ENCODE results near the gene RPS6KA2.

The RPS6KA2 gene

DNA sequence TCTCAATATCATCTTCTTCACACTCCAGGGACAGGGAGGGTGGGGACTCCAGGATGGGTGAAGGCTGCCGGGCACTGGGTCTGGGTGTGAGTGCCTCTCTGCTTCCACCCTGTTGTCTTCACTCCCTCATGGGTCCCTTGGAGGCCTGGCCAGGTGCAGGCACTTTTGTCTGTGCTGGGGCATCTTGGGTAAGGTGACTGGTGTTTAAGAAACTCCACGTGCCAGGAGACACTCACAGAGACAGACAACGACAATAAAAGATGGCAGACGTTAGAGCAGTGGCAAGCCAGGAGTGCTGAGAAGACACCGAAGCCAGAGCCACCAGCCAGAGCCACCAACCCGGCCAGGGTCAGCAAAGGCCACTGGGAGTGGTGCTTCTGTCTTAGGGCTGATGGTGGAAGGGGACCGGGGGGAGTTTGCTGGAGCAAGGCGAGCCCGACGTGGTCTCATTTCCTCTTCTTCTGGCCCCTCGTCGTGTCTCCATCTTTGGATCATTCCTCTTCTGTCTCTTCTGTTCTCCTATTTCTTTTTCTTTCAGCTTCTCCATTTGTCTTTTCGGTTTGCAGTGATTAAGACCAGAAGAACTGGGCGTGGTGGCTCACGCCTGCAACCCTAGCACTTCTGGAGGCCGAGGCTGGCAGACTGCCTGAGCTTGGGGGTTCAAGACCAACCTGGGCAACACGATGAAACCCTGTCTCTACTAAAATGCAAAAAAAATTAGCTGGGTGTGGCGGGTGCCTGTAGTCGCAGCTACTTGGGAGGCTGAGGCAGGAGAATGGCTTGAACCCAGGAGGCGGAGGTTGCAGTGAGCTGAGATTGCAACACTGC is 131.3 kb downstream of the RPS6KA2 start:
- Histone ChIP-seq H2BK12ac (ENCODE audit: low read length) (no peak overlapping the region), H3K14ac (ENCODE audit: low read length) (no peak overlapping the region), H3K23ac (ENCODE audit: low read length) (no peak overlapping the region), H3K36me3 (ENCODE audit: control insufficient read depth in 1 of 2, insufficient read depth in 2 of 2, low read length in 2 of 2) (peaks cover 11 to 20% of the 10 kb centered on the region in 2 experiments), H3K4me1 (ENCODE audit: control insufficient read depth in 1 of 2, insufficient read depth in 2 of 2, low read length in 2 of 2) (peaks cover 3 to 9% of the 10 kb centered on the region in 2 experiments), H3K79me2 (ENCODE audit: control insufficient read depth, insufficient read depth, low read length, poor library complexity) (no peaks in the 10 kb centered on the region), H3K27me3 (ENCODE audit: insufficient read depth, low read length) (no peaks in the 10 kb centered on the region), H4K8ac (ENCODE audit: low read depth, low read length) (no peak overlapping the region), H2AFZ (ENCODE audit: insufficient read depth, low read length, poor library complexity) (no peak overlapping the region), H3K4ac (ENCODE audit: low read depth, low read length) (peak overlapping the region; percentile 8), H2AK5ac (ENCODE audit: low read length) (no peak overlapping the region), H2BK120ac (ENCODE audit: insufficient read depth, low read length, poor library complexity) (no peak overlapping the region), H4K91ac (ENCODE audit: low read depth, low read length) (peak overlapping the region; percentile 5), H2BK5ac (ENCODE audit: low read depth, low read length, poor library complexity) (no peak overlapping the region), H3K79me1 (ENCODE audit: low read length) (peaks cover 3% of the 10 kb centered on the region), H3K9ac (ENCODE audit: low read length) (no peak overlapping the region), H4K12ac (ENCODE audit: low read depth, low read length) (no peak overlapping the region), H3K9me3 (ENCODE audit: insufficient read depth, low read depth, low read length) (no peaks in the 10 kb centered on the region), H3K4me2 (ENCODE audit: low read length) (no peak overlapping the region), H3K18ac (ENCODE audit: low read length) (no peak overlapping the region), H3K4me3 (ENCODE audit: low read depth, low read length) (no peak overlapping the region), H3K27ac (ENCODE audit: low read depth, low read length) (no peak overlapping the region)
- no CpG with 5 or more reads among the region's 20 CpGs for WGBS (ENCODE audit: extremely low coverage, insufficient coverage, insufficient read length)
- DNase-seq: no peak

DNA sequence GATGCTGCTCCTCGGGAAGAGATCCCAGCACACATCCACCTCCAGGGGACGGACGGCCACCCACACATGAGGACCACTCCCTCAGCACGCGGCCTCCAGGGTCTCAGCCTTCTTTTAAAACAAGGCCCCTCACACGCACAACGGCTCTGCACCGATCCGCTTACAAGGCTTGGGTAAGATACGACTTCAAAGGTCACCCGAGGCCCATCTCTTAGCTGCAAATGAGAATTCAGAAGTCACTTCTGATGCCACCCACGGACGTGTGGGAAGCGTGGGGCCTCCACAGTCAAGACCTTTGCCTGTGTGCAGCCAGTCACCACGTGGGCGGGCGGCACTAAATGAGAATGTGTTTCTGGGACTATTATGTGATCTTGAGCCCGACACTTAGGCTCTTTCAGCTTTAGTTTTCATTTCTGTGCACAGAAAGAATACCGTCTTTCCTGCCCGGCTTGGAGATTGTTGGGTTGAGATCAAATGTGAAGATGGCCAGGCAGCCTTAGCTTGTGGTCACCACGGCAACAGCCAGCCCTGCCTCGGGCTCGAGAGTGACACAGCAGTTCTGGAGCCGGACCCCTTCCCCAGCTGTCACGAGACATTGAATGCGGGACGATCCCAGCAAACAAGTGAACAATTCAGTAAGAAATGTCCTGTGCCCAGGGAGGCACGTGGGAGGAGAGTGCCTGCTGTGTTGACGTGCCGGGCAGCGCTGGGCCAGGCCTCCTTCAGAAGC is 132.1 kb downstream of the RPS6KA2 start:
- Histone ChIP-seq H2AFZ (ENCODE audit: insufficient read depth, low read length, poor library complexity) (no peak overlapping the region), H3K79me1 (ENCODE audit: low read length) (peaks cover 3% of the 10 kb centered on the region), H3K27me3 (ENCODE audit: insufficient read depth, low read length) (no peaks in the 10 kb centered on the region), H2BK12ac (ENCODE audit: low read length) (no peak overlapping the region), H3K18ac (ENCODE audit: low read length) (no peak overlapping the region), H2BK5ac (ENCODE audit: low read depth, low read length, poor library complexity) (no peak overlapping the region), H3K4me3 (ENCODE audit: low read depth, low read length) (no peak overlapping the region), H3K23ac (ENCODE audit: low read length) (no peak overlapping the region), H3K27ac (ENCODE audit: low read depth, low read length) (no peak overlapping the region), H2AK5ac (ENCODE audit: low read length) (no peak overlapping the region), H3K4ac (ENCODE audit: low read depth, low read length) (peak overlapping the region; percentile 8), H3K79me2 (ENCODE audit: control insufficient read depth, insufficient read depth, low read length, poor library complexity) (no peaks in the 10 kb centered on the region), H3K9ac (ENCODE audit: low read length) (no peak overlapping the region), H2BK120ac (ENCODE audit: insufficient read depth, low read length, poor library complexity) (no peak overlapping the region), H3K36me3 (ENCODE audit: control insufficient read depth in 1 of 2, insufficient read depth in 2 of 2, low read length in 2 of 2) (peaks cover 11 to 20% of the 10 kb centered on the region in 2 experiments), H3K4me1 (ENCODE audit: control insufficient read depth in 1 of 2, insufficient read depth in 2 of 2, low read length in 2 of 2) (peaks cover 3 to 9% of the 10 kb centered on the region in 2 experiments), H4K91ac (ENCODE audit: low read depth, low read length) (peak overlapping the region; percentile 5), H3K4me2 (ENCODE audit: low read length) (no peak overlapping the region), H3K14ac (ENCODE audit: low read length) (no peak overlapping the region), H4K8ac (ENCODE audit: low read depth, low read length) (no peak overlapping the region), H4K12ac (ENCODE audit: low read depth, low read length) (no peak overlapping the region), H3K9me3 (ENCODE audit: insufficient read depth, low read depth, low read length) (no peaks in the 10 kb centered on the region)
- WGBS (ENCODE audit: extremely low coverage, insufficient coverage, insufficient read length): no CpG with 5 or more reads among the region's 31 CpGs
- DNase-seq: no peak

DNA sequence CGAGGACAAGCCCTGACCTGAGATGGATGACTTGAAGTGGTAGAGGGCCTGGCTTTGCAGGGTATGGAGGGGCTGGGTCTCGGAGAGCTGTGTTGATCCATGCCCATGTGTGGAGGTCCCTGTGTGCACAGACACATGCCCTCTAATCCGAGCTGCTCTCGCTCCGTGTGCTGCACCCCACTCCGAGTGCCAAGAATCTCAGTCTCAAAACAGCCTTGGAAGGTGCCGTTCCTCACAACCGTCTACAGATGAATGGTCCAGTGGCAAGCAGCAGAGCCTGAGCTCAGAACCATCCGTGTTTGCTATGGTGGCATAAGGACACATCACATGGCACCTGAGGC is 133.0 kb downstream of the RPS6KA2 start:
- no peak overlapping the region for H4K91ac ChIP-seq (ENCODE audit: low read depth, low read length)
- no peak overlapping the region for H3K18ac ChIP-seq (ENCODE audit: low read length)
- H3K23ac ChIP-seq (ENCODE audit: low read length): no peak overlapping the region
- no peak overlapping the region for H2AFZ ChIP-seq (ENCODE audit: insufficient read depth, low read length, poor library complexity)
- no peak overlapping the region for H4K12ac ChIP-seq (ENCODE audit: low read depth, low read length)
- H4K8ac ChIP-seq (ENCODE audit: low read depth, low read length): no peak overlapping the region
- H3K36me3 ChIP-seq (ENCODE audit: control insufficient read depth in 1 of 2, insufficient read depth in 2 of 2, low read length in 2 of 2): peaks cover 11 to 17% of the 10 kb centered on the region in 2 experiments
- H3K79me1 ChIP-seq (ENCODE audit: low read length): peaks cover 3% of the 10 kb centered on the region
- H3K4me1 ChIP-seq (ENCODE audit: control insufficient read depth in 1 of 2, insufficient read depth in 2 of 2, low read length in 2 of 2): peaks cover 3 to 9% of the 10 kb centered on the region in 2 experiments
- no peak for DNase-seq
- no peaks in the 10 kb centered on the region for H3K79me2 ChIP-seq (ENCODE audit: control insufficient read depth, insufficient read depth, low read length, poor library complexity)
- no peak overlapping the region for H2BK120ac ChIP-seq (ENCODE audit: insufficient read depth, low read length, poor library complexity)
- H3K4me3 ChIP-seq (ENCODE audit: low read depth, low read length): no peak overlapping the region
- H2BK12ac ChIP-seq (ENCODE audit: low read length): no peak overlapping the region
- no peak overlapping the region for H3K4me2 ChIP-seq (ENCODE audit: low read length)
- no peaks in the 10 kb centered on the region for H3K9me3 ChIP-seq (ENCODE audit: insufficient read depth, low read depth, low read length)
- H3K27ac ChIP-seq (ENCODE audit: low read depth, low read length): no peak overlapping the region
- H3K9ac ChIP-seq (ENCODE audit: low read length): no peak overlapping the region
- H3K4ac ChIP-seq (ENCODE audit: low read depth, low read length): no peak overlapping the region
- no peak overlapping the region for H2BK5ac ChIP-seq (ENCODE audit: low read depth, low read length, poor library complexity)
- H2AK5ac ChIP-seq (ENCODE audit: low read length): no peak overlapping the region
- H3K27me3 ChIP-seq (ENCODE audit: insufficient read depth, low read length): no peaks in the 10 kb centered on the region
- no CpG with 5 or more reads among the region's 9 CpGs for WGBS (ENCODE audit: extremely low coverage, insufficient coverage, insufficient read length)
- H3K14ac ChIP-seq (ENCODE audit: low read length): no peak overlapping the region

DNA sequence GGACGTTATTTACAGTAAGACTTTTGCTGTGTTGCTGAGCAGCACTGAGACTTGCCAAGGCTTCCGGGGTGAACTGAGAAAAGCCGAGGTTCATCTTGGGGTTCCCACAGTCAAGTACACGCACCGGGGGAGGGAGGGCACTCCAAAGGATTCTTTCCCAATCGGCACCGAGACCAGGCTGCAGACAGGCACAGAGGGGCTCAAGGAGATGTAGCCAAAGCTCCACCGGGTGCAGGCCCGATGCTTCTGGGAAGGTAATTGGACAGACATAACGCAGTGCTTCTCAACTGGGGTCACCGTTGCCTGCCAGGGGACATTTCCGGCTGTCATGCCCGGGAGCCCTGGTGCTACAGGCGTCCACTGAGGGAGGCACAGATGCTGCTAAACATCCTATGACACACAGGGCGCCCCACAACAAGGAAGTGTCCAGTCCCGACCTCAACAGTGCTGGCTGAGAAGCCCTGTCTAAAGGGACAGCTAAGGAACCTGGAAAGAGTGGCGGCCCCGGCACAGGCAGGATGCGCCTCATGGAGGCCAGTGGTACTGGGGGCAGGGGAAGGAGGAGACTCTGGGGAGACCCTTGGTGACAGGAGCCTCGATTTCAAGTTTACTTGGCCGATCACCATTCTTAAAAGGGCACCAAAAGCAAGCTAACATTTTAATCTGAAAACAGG is 133.5 kb downstream of the RPS6KA2 start:
- Histone ChIP-seq H2BK12ac (ENCODE audit: low read length) (no peak overlapping the region), H3K27ac (ENCODE audit: low read depth, low read length) (no peak overlapping the region), H3K79me2 (ENCODE audit: control insufficient read depth, insufficient read depth, low read length, poor library complexity) (no peaks in the 10 kb centered on the region), H3K4ac (ENCODE audit: low read depth, low read length) (no peak overlapping the region), H4K8ac (ENCODE audit: low read depth, low read length) (no peak overlapping the region), H3K23ac (ENCODE audit: low read length) (no peak overlapping the region), H4K12ac (ENCODE audit: low read depth, low read length) (no peak overlapping the region), H3K4me2 (ENCODE audit: low read length) (no peak overlapping the region), H3K9me3 (ENCODE audit: insufficient read depth, low read depth, low read length) (no peaks in the 10 kb centered on the region), H3K4me1 (ENCODE audit: control insufficient read depth in 1 of 2, insufficient read depth in 2 of 2, low read length in 2 of 2) (peaks cover 3 to 9% of the 10 kb centered on the region in 2 experiments), H3K27me3 (ENCODE audit: insufficient read depth, low read length) (no peaks in the 10 kb centered on the region), H3K14ac (ENCODE audit: low read length) (no peak overlapping the region), H3K79me1 (ENCODE audit: low read length) (peaks cover 3% of the 10 kb centered on the region), H3K9ac (ENCODE audit: low read length) (no peak overlapping the region), H2BK120ac (ENCODE audit: insufficient read depth, low read length, poor library complexity) (no peak overlapping the region), H2AFZ (ENCODE audit: insufficient read depth, low read length, poor library complexity) (no peak overlapping the region), H3K4me3 (ENCODE audit: low read depth, low read length) (no peak overlapping the region), H3K36me3 (ENCODE audit: control insufficient read depth in 1 of 2, insufficient read depth in 2 of 2, low read length in 2 of 2) (peaks cover 11 to 17% of the 10 kb centered on the region in 2 experiments), H2AK5ac (ENCODE audit: low read length) (no peak overlapping the region), H3K18ac (ENCODE audit: low read length) (no peak overlapping the region), H4K91ac (ENCODE audit: low read depth, low read length) (no peak overlapping the region), H2BK5ac (ENCODE audit: low read depth, low read length, poor library complexity) (no peak overlapping the region)
- no CpG with 5 or more reads among the region's 21 CpGs for WGBS (ENCODE audit: extremely low coverage, insufficient coverage, insufficient read length)
- DNase-seq: no peak
